ENCODE data around the gene RNF135.
"Not testable (repeated sequence)": the region's sequence is repeated elsewhere in the genome, so short reads cannot be mapped to it uniquely, and the experiment has no call there.

Gene RNF135

DNA sequence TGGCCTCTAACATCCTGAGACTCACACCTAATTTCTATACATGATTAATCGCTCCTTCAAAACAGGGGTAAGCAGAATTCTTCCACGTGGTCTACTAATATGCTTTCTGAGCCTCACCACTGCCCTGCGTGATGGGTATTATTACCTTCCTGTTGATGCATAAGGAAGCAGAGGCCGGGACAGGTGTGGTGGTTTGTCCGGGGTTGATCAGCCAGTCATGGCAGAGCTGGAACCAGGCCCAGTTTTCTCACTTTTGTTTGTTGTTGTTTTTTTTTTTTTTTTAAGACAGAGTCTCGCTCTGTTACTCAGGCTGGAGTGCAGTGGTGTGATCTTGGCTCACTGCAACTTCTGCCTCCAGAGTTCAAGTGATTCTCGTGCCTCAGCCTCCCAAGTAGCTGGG lies 31.2 kb downstream of the RNF135 start:
- no peak for DNase-seq (ENCODE audit: low read depth in 2 of 2)

GRCh38 chr17:31003225-31003866 lies 32.5 kb downstream of the RNF135 start:
- no peak for DNase-seq (ENCODE audit: low read depth in 2 of 2)

- no peak for DNase-seq (ENCODE audit: low read depth in 2 of 2)
These were observed 33.3 kb downstream of the RNF135 start for GRCh38 chr17:31004160-31004559.

DNA sequence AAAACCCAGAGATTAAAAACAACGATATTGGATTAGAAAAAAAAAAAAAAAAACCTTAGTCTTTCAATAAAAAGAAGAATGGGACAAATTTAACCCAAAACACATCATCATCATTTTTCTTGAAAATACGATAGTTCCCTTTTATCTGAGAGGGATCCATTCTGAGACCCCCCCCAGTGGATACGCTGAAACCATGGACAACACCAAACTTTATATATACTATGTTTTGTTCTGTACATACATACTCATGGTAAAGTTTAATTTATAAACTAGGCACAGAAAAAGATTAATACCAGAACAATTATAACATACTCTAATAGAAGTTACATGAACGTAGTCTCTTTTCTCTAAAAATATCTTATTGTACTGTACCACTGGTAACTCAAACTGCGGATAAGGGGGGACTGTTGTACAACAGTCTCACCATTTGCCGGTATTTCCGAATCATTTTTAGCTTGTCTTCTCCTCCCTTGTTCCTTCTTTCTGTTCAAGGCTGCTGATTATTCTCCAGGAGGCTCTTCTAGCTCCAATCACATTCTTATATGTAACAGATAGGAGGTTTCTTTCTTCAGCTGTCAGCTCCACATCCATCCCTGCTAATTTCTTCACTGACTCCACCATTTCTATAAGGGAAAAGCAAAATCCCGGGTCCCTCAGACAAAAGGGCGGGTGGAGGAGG lies 37.0 kb downstream of the RNF135 start:
- no peak for DNase-seq (ENCODE audit: low read depth in 2 of 2)

DNA sequence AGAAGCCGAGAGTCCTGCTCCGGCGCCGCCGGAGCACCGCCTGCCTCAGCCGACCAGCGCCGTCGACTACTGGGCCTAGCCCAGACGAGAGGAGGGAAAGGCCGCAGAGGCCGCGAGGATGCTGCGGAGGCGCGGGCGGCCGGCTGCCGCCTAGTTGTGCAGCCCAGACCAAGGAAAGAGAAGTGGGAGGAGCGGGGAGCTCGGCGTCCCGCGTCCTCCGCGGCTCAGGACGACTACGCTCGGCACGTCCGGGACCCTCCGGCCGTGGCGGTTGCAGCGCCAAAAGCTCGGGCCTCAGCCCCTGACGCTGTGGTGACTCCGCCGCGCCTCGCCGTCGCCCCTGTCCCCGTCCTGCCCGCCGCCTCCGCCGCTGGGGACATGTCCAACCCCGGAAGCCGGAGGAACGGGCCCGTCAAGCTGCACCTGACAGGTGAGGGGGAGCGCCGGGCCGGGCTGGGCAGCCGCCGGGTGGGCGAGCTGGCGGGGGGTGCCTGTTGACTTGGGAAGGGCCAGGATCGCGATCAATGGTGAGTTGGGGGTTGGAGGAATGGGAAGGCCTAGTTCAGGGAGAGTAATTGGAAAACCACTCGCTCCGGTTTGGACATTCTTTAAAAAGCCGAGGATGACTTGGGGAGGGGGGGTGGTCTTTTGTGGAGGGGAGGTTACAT lies 37.7 kb downstream of the RNF135 start:
- peak; percentile 11 to 50 for DNase-seq (ENCODE audit: low read depth in 2 of 2)

DNA sequence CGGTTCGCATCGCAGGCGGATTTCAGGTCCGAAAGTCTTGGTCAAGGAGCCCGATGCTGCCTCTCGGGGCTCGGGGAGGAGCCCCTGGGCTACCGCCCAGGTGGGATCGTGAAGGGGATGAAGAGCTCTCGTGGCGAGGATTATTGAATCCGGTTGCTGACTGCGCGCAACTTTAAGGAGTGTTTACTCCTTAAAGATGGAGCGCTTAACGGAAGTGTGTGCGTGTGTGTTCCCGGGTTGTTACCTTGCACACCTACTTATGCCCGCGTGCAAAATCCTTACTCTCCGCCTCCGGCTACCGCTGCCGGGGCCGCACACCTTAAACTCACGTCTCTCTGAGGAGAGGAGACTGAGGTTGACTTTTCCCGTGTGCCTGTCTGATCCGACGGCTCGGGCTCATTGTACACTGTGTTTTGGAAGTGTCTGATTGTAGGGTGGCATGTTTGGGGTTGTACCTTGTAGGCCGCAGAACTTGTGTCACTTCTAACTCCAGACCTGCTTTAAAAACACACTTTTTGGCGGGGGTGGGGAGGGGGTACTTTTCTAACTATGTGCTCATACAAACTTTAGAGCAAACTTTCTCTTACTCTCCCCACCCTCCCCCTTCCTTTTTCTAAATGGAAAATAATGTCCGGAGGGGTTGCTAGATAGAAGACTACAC lies 38.3 kb downstream of the RNF135 start:
- peak in 1 of 2 experiments; percentile 8 for DNase-seq (ENCODE audit: low read depth in 2 of 2)

DNA sequence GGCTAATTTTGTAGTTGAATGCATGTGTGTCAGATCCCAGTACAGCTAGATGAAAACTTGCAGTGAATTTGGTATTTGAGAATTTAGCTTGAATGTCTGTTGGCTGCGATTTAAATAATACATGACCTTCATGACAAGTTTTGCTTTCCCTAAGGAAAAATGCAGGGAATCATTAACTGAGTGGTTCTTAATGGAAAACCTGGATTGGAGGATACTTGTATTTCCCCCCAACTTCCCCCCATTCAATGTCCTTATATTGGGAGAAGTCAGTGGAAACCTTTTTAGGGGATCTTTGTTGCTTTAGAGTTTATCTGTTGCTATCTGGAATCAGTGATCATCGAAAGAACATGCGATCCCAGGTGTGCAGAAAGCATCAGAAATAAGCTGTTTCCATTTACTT lies 39.2 kb downstream of the RNF135 start:
- DNase-seq (ENCODE audit: low read depth in 2 of 2) = not testable (repeated sequence)

GRCh38 chr17:31013844-31014243 lies 43.0 kb downstream of the RNF135 start:
- DNase-seq (ENCODE audit: low read depth in 2 of 2) = no peak

DNA sequence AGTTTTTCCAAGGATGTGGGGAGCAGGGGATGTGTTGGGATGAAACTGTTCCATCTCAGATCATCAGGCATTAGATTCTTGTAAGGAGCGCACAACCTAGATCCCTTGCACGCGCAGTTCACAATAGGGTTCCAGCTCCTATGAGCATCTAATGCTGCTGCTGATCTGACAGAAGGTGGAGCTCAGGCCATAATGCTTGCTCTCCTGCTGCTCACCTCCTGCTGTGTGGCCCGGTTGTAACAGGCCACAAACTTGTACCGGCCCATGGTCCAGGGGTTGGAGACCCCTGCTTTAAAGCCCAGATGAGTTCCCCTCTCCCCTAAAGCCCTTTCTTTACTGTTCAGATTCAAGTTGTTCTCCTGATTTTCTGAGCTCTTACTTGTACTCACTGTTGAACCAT lies 44.8 kb downstream of the RNF135 start:
- no peak for DNase-seq (ENCODE audit: low read depth in 2 of 2)

DNA sequence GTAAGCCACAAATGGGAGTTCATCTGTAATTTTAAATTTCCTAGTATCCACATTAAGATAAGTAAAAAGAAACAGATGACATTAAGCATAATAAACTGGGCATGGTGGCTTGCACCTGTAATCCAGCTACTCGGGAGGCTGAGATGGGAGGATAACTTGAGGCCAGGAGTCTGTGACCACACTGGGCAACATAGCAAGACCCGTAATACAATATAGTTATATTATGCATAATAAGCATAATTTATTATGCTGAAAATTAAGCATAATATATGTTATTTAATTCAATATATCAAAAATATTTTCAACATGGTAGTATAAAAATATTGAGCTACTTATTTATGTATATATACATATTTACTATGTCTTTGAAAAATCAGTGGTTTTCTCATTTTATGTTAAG lies 48.2 kb downstream of the RNF135 start:
- DNase-seq (ENCODE audit: low read depth in 2 of 2) = no peak

GRCh38 chr17:31023171-31023570 lies 52.3 kb downstream of the RNF135 start:
- DNase-seq (ENCODE audit: low read depth in 2 of 2) = not testable (repeated sequence)

- DNase-seq (ENCODE audit: low read depth in 2 of 2) = no peak
These were observed 61.0 kb downstream of the RNF135 start for GRCh38 chr17:31031841-31032240.

- not testable (repeated sequence) for DNase-seq (ENCODE audit: low read depth in 2 of 2)
These were observed 64.8 kb downstream of the RNF135 start for GRCh38 chr17:31035611-31036010.

DNA sequence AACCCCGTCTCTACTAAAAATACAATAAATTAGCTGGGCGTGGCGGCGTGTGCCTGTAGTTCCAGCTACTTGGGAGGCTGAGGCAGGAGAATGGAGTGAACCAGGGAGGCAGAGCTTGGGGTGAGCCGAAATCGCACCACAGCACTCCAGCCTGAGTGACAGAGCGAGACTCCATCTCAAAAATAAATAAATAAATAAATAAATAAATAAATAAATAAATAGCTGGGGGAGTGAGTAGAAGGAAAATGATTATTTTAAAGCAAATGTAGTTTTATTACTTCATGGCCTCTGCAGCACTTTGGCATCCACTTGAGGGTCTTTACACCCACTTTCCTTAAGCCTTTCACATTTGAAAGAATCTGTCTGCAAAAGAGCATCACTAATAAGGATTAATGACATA lies 70.0 kb downstream of the RNF135 start:
- DNase-seq (ENCODE audit: low read depth in 2 of 2) = not testable (repeated sequence)

- not testable (repeated sequence) for DNase-seq (ENCODE audit: low read depth in 2 of 2)
These were observed 71.5 kb downstream of the RNF135 start for GRCh38 chr17:31042378-31042777.

DNA sequence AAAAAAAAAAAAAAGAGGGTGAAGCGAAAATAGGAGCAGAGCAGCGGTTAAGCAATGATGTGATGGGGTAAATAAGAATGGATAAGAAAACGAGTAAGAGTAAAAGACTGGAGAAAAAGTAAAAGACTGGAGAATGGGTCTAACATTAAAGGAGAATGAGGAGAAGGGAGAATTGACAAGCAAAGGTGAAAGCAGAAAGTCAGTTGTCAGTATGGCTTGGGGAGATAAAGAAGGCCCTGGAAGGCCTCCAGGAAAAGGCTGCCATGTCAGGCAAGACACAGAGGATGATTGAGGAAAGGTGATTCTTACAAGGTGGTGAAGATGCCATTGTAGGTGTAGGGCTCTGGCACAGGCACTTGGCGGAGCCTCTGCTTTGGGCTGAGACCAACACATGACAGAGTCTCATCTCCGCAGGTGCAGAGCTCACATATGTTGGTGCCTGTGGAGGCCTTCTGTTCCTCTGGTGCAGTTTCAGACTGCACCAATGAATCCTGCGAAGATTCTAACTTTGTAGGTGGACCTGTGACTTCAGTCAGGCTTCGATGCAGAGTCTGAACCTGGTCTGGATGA lies 76.1 kb downstream of the RNF135 start:
- DNase-seq (ENCODE audit: low read depth in 2 of 2) = not testable (repeated sequence)

- no peak for DNase-seq (ENCODE audit: low read depth in 2 of 2)
These were observed 77.3 kb downstream of the RNF135 start for GRCh38 chr17:31048142-31048541.

DNA sequence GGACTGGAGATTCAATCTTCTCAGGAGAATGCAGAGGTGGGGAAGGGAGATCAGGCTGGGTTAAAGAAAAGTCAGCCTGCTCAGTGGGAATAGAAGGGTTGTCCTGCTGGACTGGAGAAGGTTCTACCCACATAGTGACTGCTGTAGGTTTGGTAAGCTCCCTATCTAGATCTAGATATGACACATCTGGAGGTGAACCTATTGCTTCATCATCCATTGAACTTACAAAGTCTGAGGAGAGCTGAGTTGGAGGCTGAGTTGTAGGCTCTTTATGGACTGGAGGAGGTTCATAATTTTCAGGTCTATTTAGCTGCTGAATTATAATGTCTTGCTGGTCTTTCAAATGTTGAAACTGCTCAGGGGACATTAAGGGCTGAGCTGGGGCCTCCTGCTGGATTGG lies 77.9 kb downstream of the RNF135 start:
- no peak for DNase-seq (ENCODE audit: low read depth in 2 of 2)
